Measurements from ENCODE around the gene SEMA3D.

- no peak for TF ChIP-seq CTCF (IDR thresholded peaks at IDR 0.05)
- TF ChIP-seq EP300 (IDR thresholded peaks at IDR 0.05): no peak
These were observed 134.0 kb downstream of the SEMA3D start for GRCh38 chr7:85052894-85053293.

All from tibial nerve (tissue), 4 donors.